Tibial nerve (tissue), 4 donors: ENCODE data around the gene EXD3.

Source experiments
- EP300 ChIP-seq, 2 donors: sonication (generic); formaldehyde crosslinking; IDR thresholded peaks; one replicate each; pipeline ENCODE4 v1.6.1; 2017; ENCODE audit warnings: antibody characterized with exemption in 2 of 2, mild to moderate bottlenecking in 1 of 2
- POLR2A ChIP-seq, 2 donors: fragments of 450-650 bp; IDR thresholded peaks; one replicate each; pipeline ENCODE4 v1.6.1; 2017; ENCODE audit warnings: antibody characterized with exemption in 2 of 2, mild to moderate bottlenecking in 2 of 2, moderate library complexity in 2 of 2
- TF ChIP-seq, protein P1 (sequence below), 5 experiments: fragments of 200-600 bp in 3 of 5; fragments of 450-650 bp in 2 of 5; sonication (generic) in 3 of 5; IDR thresholded peaks; one replicate each; pipeline ENCODE4 v1.5.1; 2016 to 2019; ENCODE audit warnings: antibody characterized with exemption in 5 of 5, mild to moderate bottlenecking in 3 of 5, moderate library complexity in 2 of 5

DNA sequence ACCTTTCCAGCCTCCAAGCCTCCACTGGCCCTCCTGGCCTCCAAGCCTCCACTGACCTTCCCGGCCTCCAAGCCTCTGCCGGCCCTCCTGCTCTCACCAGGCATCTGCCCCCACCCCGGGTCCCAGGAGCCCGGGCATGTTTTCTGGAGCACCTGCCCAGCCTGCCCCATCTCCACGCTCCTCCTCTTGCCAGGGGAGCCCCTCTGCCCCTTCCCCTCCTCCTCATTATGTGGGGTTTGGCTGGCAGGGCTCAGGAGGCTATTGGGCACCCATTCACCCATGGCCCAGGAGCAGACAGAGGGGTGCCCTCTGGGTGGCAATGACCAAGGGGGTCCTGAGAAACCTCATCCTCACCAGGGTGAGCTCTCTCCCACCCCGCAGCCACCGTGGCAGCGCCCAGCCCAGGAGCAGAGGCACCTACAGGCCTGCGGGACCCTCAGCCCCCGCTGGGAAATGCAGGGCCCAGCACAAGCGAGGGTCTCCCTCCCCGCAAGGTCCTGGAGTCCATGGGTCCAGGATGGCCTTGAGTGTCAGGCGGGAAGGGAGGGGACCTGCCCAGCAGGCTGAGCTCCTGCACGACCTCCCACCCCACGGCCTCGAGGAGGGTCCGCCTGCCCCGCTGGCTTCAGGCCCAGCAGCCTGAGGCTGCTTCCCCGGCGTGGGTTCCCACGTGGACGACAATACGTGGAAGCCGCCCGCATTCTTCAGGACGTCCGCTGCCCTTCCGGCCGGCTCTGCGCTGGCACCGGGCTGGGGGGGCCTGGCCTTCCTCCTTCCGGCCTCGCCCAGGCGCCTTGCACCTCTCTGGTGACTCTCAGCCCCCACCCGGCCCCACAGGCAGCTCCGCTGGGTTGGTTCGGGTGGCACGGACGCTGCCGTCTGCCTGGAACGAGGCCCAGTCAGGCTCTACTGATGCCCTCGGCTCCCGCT, 69.5 kb downstream of the EXD3 start:
- TF ChIP-seq POLR2A (IDR thresholded peaks at IDR 0.05): no peak
- peak in 1 of 2 donors; percentile 31 for TF ChIP-seq EP300 (IDR thresholded peaks at IDR 0.05)
- TF ChIP-seq, protein P1, sequence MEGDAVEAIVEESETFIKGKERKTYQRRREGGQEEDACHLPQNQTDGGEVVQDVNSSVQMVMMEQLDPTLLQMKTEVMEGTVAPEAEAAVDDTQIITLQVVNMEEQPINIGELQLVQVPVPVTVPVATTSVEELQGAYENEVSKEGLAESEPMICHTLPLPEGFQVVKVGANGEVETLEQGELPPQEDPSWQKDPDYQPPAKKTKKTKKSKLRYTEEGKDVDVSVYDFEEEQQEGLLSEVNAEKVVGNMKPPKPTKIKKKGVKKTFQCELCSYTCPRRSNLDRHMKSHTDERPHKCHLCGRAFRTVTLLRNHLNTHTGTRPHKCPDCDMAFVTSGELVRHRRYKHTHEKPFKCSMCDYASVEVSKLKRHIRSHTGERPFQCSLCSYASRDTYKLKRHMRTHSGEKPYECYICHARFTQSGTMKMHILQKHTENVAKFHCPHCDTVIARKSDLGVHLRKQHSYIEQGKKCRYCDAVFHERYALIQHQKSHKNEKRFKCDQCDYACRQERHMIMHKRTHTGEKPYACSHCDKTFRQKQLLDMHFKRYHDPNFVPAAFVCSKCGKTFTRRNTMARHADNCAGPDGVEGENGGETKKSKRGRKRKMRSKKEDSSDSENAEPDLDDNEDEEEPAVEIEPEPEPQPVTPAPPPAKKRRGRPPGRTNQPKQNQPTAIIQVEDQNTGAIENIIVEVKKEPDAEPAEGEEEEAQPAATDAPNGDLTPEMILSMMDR (IDR thresholded peaks at IDR 0.05): no peak
